Glutamatergic neuron (in vitro differentiated cells): ENCODE data around the gene TENT4A. TPM values are rescaled to one million over a fixed set of nuclear protein-coding genes. Genes with fewer than 3 reads are reported as not detected.
A peak's percentile ranks its signal among the peaks of the same experiment; 100 is the strongest.

Source experiments
- DNase-seq: peaks from one replicate; pipeline ENCODE4 v3.0.0; 2022
- H3K27ac Mint-ChIP-seq: one replicate; pipeline ENCODE4 v1.8.0; 2020; ENCODE audit warnings: mild to moderate bottlenecking, mixed read lengths, inconsistent platforms; ENCODE audit not compliant: unreplicated experiment
- H3K27me3 Mint-ChIP-seq: one replicate; pipeline ENCODE4 v1.8.0; 2020; ENCODE audit warnings: mild to moderate bottlenecking, moderate library complexity, mixed read lengths, inconsistent platforms; ENCODE audit not compliant: unreplicated experiment
- H3K36me3 Mint-ChIP-seq: one replicate; pipeline ENCODE4 v1.8.0; 2020; ENCODE audit warnings: mild to moderate bottlenecking, mixed read lengths, inconsistent platforms; ENCODE audit not compliant: unreplicated experiment
- H3K4me1 Mint-ChIP-seq: one replicate; pipeline ENCODE4 v1.8.0; 2020; ENCODE audit warnings: mild to moderate bottlenecking, low read depth, mixed read lengths, inconsistent platforms; ENCODE audit not compliant: unreplicated experiment
- H3K4me3 Mint-ChIP-seq: one replicate; pipeline ENCODE4 v1.8.0; 2020; ENCODE audit warnings: mild to moderate bottlenecking, mixed read lengths, inconsistent platforms; ENCODE audit not compliant: unreplicated experiment
- H3K9me3 Mint-ChIP-seq: one replicate; pipeline ENCODE4 v1.8.0; 2020; ENCODE audit warnings: mild to moderate bottlenecking, moderate library complexity, mixed read lengths, inconsistent platforms; ENCODE audit not compliant: unreplicated experiment
- total RNA-seq: library from RNA; stranded (reverse); fragmentation: NEBNext Ultra II Directional; extraction: Animal tissue kit (Norgen Biotek cat#: 25700); gene quantifications from one replicate; pipeline ENCODE4 v1.2.1, GENCODE V29; 2021; ENCODE audit not compliant: unreplicated experiment
- TF ChIP-seq, protein P1 (sequence below): fragments of 200-600 bp; sonication (generic); IDR thresholded peaks from one replicate; pipeline ENCODE4 v1.5.0; 2021; ENCODE audit not compliant: partially characterized antibody, unreplicated experiment

TENT4A gene
- total RNA-seq, 1 donor from 2014 or later: 23.7 TPM

DNA sequence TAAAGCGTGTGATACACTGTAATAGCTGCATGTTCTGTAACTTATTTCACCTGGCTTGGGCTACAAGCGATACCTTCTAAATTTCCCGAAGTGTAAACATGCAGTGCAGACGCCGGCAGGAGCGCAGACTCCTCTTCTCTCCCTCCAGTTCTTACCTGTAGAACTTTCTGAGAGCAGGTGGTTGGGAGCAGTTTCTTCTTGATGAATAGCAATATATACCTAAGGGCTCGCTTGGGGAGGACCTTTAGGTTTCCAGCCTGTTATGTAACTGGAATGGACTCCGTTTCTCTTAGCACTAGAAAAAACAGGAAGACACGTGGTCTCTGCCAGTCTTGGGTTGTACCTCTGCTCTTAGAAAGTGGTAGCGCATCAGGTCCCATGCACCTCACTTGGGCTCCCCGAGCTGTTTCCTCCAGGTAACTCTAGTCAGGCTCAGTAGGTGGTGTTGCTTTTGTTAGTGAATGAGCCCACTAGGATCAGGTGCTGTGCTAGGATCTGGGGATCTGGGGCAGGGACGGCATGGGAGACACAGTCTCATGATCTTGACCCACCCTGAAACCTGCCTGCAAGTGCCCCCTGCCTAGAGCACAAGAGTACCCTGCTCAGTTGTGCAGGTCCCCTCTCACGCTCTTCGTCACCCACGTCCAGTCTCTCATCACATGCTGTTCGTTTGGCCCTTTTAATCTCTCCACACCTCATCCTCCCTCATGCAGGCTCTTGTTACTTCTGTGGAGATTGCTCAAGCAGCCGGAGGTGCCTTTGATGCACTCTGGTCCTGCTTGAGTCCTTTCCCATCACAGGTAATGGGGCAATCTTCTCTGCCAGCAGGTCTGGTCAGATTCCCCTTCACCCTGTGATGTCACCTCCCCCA is 2.8 kb downstream of the TENT4A start:
- DNase-seq: no peak
- peaks cover 23% of the 10 kb centered on the region for H3K4me1 Mint-ChIP-seq
- peak overlapping the region; percentile 89 for H3K4me3 Mint-ChIP-seq
- H3K9me3 Mint-ChIP-seq: peaks cover 9% of the 10 kb centered on the region
- TF ChIP-seq, protein P1, sequence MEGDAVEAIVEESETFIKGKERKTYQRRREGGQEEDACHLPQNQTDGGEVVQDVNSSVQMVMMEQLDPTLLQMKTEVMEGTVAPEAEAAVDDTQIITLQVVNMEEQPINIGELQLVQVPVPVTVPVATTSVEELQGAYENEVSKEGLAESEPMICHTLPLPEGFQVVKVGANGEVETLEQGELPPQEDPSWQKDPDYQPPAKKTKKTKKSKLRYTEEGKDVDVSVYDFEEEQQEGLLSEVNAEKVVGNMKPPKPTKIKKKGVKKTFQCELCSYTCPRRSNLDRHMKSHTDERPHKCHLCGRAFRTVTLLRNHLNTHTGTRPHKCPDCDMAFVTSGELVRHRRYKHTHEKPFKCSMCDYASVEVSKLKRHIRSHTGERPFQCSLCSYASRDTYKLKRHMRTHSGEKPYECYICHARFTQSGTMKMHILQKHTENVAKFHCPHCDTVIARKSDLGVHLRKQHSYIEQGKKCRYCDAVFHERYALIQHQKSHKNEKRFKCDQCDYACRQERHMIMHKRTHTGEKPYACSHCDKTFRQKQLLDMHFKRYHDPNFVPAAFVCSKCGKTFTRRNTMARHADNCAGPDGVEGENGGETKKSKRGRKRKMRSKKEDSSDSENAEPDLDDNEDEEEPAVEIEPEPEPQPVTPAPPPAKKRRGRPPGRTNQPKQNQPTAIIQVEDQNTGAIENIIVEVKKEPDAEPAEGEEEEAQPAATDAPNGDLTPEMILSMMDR: no peak
- H3K36me3 Mint-ChIP-seq: no peaks in the 10 kb centered on the region
- H3K27ac Mint-ChIP-seq: no peak overlapping the region
- peaks cover 5% of the 10 kb centered on the region for H3K27me3 Mint-ChIP-seq

DNA sequence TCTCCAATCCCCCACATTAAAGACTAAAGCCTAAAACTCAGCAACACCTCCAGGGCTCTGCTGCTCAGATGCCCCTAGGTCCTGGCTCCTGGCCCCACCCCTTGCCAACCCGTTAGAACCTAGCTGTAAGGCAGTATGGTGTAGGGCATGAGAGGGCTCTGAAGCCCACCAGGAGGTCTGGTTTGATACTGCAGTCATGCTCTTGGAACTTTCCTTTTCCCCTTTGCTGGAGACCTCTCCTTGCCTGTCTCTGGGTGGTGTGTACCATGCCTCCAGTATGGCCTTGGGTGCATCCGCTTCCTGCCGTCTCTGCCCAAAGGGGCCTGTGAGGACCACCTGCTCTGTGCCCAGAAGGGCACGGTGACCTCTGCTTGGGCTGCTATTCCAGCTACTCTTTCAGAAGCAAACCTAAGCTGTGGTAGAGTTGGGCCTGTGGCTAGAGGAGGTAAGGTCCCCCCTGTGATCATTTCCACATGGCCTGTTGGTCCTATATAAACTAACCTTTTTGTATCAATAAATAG is 3.5 kb downstream of the TENT4A start:
- Mint-ChIP-seq H3K4me3 (peak overlapping the region; percentile 66), H3K9me3 (peaks cover 8% of the 10 kb centered on the region), H3K27ac (no peak overlapping the region), H3K36me3 (no peaks in the 10 kb centered on the region), H3K27me3 (peaks cover 5% of the 10 kb centered on the region), H3K4me1 (peaks cover 23% of the 10 kb centered on the region)
- TF ChIP-seq, protein P1: no peak
- DNase-seq: no peak

DNA sequence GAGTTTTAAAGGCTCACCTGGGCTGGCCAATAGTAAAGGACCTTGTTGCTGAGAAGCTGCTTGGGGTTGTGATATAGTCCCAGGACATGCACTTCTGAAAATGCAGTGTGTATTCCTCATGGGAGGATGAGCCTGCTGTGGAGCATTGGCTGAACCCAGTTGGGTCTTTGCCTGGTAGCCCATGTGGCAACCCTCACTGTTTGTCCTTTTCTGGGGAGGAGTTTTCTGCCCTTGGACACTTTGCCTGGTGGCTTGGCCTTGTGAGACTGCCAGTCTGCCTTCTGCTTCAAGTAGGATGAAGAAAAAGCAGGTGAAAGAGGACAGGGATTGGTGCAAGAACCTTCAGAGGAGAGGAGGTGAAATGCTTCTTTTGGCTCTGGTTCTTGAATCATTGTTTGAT is 4.0 kb downstream of the TENT4A start:
- H3K27me3 Mint-ChIP-seq: peaks cover 5% of the 10 kb centered on the region
- H3K27ac Mint-ChIP-seq: no peak overlapping the region
- peaks cover 23% of the 10 kb centered on the region for H3K4me1 Mint-ChIP-seq

DNA sequence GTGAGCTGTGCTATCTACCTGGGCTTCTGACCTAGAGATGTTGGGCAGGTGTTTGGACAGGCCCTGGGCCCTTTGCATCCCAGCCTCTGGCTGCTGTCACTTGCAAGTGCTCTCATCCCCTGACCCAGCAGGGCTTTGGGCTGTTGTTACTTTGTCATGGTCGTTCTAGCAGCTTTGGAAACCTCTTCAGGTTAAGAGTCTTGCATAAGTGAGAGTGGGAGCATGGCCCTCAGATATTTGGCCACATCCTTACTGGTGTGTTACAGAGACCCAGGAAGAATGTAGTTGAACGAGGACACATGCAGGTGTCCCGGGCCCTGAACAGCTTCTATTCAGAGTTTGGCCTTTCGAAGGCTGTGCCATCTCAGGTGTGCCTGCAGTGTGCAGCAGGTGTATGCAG is 4.5 kb downstream of the TENT4A start:
- Mint-ChIP-seq H3K27me3 (peaks cover 3% of the 10 kb centered on the region), H3K27ac (no peak overlapping the region), H3K4me3 (no peak overlapping the region), H3K4me1 (peaks cover 25% of the 10 kb centered on the region), H3K36me3 (no peaks in the 10 kb centered on the region), H3K9me3 (peaks cover 5% of the 10 kb centered on the region)
- DNase-seq: no peak
- TF ChIP-seq, protein P1: no peak

More for the DNA sequence above, 4.0 kb downstream of the TENT4A start:
- Mint-ChIP-seq H3K9me3 (peaks cover 5% of the 10 kb centered on the region), H3K36me3 (no peaks in the 10 kb centered on the region), H3K4me3 (no peak overlapping the region)
- TF ChIP-seq, protein P1: no peak
- DNase-seq: no peak

DNA sequence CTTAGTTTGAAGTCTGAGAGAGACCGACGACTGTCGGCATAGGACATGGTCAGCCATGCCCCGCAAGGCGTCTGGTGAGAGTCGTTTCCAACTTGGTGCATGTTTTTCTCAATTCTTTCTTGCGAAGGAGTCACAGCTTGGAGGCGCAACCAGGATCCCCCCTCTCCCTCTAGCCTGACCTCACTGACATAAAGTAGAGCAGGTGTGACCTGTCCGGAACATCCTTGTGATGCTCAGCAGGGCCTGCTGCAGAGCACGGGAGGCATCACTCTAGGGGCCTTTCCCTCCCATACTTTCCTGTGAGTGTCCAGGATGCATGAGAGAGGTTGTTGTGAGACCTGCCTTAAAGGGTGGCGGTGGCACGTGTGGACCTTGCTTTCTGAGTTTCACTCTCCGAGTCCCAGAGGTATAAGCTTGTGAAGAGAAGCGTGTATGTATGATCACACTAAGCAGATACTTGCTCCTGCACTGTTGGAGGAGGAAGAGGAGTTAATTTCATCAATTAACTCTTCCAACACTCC is 5.0 kb downstream of the TENT4A start:
- no peak overlapping the region for H3K27ac Mint-ChIP-seq
- peaks cover 28% of the 10 kb centered on the region for H3K4me1 Mint-ChIP-seq
- H3K9me3 Mint-ChIP-seq: peaks cover 5% of the 10 kb centered on the region

More for the DNA sequence above, 5.0 kb downstream of the TENT4A start:
- no peaks in the 10 kb centered on the region for H3K36me3 Mint-ChIP-seq
- no peak overlapping the region for H3K4me3 Mint-ChIP-seq
- DNase-seq: no peak
- TF ChIP-seq, protein P1: no peak
- H3K27me3 Mint-ChIP-seq: peaks cover 3% of the 10 kb centered on the region
